Measurements from ENCODE around the gene ALDH3A1. TPM values are rescaled to one million over a fixed set of nuclear protein-coding genes. Genes with fewer than 3 reads are reported as not detected.
A peak's percentile ranks its signal among the peaks of the same experiment; 100 is the strongest.

ALDH3A1 gene
- total RNA-seq (under 1 TPM in 3 of 6 donors, not detected in 3; 0.20 to 0.51 (median 0.47) TPM), polyA plus RNA-seq (under 1 TPM; 0.23 to 0.34 TPM)

- FAIRE-seq (no peak), ATAC-seq (peak in 3 of 4 donors; percentile 6 to 39 (median 25)), DNase-seq (peak in 1 of 6 donors; percentile 27)
- H3K36me3 ChIP-seq = no peaks in the 10 kb centered on the region
- H3K4me1 ChIP-seq = peaks cover 0 to 4% (median 0%) of the 10 kb centered on the region in 3 donors
- intact Hi-C loops (cut with DNase I) = no loop called here
- H3K27me3 ChIP-seq = no peaks in the 10 kb centered on the region
- H3K4me3 ChIP-seq = no peak within 1 kb of the TSS
- WGBS, 2 donors = 32 to 35% methylated on average over 25 of the region's 25 CpGs
- no peak within 1 kb of the TSS for H3K27ac ChIP-seq
- TF ChIP-seq CTCF (IDR thresholded peaks at IDR 0.05) = no peak
- no peaks in the 10 kb centered on the region for H3K9me3 ChIP-seq
Measured at GRCh38 chr17:19747829-19748806, at the start of gene ALDH3A1. Gene ALDH3A1, minus strand, starts transcription at chr17:19748298. Its CDS starts 3,169 bp downstream, at chr17:19745129.

- DNase-seq = no peak
- H3K27ac ChIP-seq = no peak overlapping the region
- intact Hi-C loops (cut with DNase I) = loop anchor here in 1 of 3 donors (10.0 kb wide), 1 partner anchor 102 kb away; no protein-coding TSS in a partner anchor
- no peaks in the 10 kb centered on the region for H3K27me3 ChIP-seq
- H3K36me3 ChIP-seq = peaks cover 0 to 58% (median 25%) of the 10 kb centered on the region in 3 donors
- no peak for FAIRE-seq
- peaks cover 0 to 4% (median 0%) of the 10 kb centered on the region in 4 donors for H3K9me3 ChIP-seq
- no peaks in the 10 kb centered on the region for H3K4me1 ChIP-seq
- 97 to 99% methylated on average over 4 of the region's 4 CpGs for WGBS, 2 donors
- no peak overlapping the region for H3K4me3 ChIP-seq
- no peak for ATAC-seq
- TF ChIP-seq CTCF (IDR thresholded peaks at IDR 0.05) = no peak
Measured at GRCh38 chr17:19796457-19796856, 48.4 kb upstream of the ALDH3A1 start.

GRCh38 chr17:19791918-19792550, 43.9 kb upstream of the ALDH3A1 start:
- Histone ChIP-seq H3K27ac (no peak overlapping the region), H3K9me3 (peaks cover 0 to 4% (median 0%) of the 10 kb centered on the region in 4 donors), H3K4me3 (no peak overlapping the region), H3K27me3 (no peaks in the 10 kb centered on the region), H3K4me1 (no peaks in the 10 kb centered on the region), H3K36me3 (peaks cover 0 to 54% (median 25%) of the 10 kb centered on the region in 3 donors)
- TF ChIP-seq CTCF (IDR thresholded peaks at IDR 0.05) = no peak
- no peak for FAIRE-seq
- no peak for DNase-seq
- ATAC-seq = no peak
- WGBS, 2 donors = 96 to 97% methylated on average over 3 of the region's 3 CpGs
- intact Hi-C loops (cut with DNase I) = loop anchor here in 1 of 3 donors (10.0 kb wide), 1 partner anchor 97 kb away; no protein-coding TSS in a partner anchor

GRCh38 chr17:19787733-19788357, 39.7 kb upstream of the ALDH3A1 start:
- DNase-seq = no peak
- FAIRE-seq = no peak
- H3K4me3 ChIP-seq = no peak overlapping the region
- ATAC-seq = no peak
- peaks cover 0 to 22% (median 7%) of the 10 kb centered on the region in 3 donors for H3K36me3 ChIP-seq
- H3K9me3 ChIP-seq = no peaks in the 10 kb centered on the region
- 96 to 98% methylated on average over 7 of the region's 7 CpGs for WGBS, 2 donors
- no peak for TF ChIP-seq CTCF (IDR thresholded peaks at IDR 0.05)
- H3K4me1 ChIP-seq = no peaks in the 10 kb centered on the region
- no peak overlapping the region for H3K27ac ChIP-seq
- intact Hi-C loops (cut with DNase I) = no loop called here
- H3K27me3 ChIP-seq = no peaks in the 10 kb centered on the region

Data from pancreas (tissue), 10 donors.